ENCODE results near the gene KDM4E.
"Not testable (repeated sequence)": the region's sequence is repeated elsewhere in the genome, so short reads cannot be mapped to it uniquely, and the experiment has no call there.

The KDM4E gene

GRCh38 chr11:95033051-95033450 is 8.0 kb downstream of the KDM4E start:
- DNase-seq (ENCODE audit: low spot score): no peak
- ChIA-PET CTCF (interaction anchor here (0.5 kb wide), 1 partner anchor 899 kb away, joined by 3 read pairs; no protein-coding TSS in a partner anchor), POLR2A (ENCODE audit: low non-redundant PET) (no interaction called here)
- H3K27ac ChIP-seq: no peak overlapping the region
- TF ChIP-seq CTCF (conservative IDR thresholded peaks at IDR 0.05; ENCODE audit: low read depth): no peak

GRCh38 chr11:95035316-95035715 is 10.3 kb downstream of the KDM4E start:
- CTCF ChIA-PET: interaction anchor here (0.5 kb wide), 1 partner anchor 27 kb away, joined by 3 read pairs; no protein-coding TSS in a partner anchor

GRCh38 chr11:95037356-95038035 is 12.4 kb downstream of the KDM4E start:
- CTCF ChIA-PET: not testable (repeated sequence)

More at GRCh38 chr11:95035316-95035715, 10.3 kb downstream of the KDM4E start:
- POLR2A ChIA-PET (ENCODE audit: low non-redundant PET): no interaction called here
- peak; percentile 50 for DNase-seq (ENCODE audit: low spot score)
- TF ChIP-seq CTCF (conservative IDR thresholded peaks at IDR 0.05; ENCODE audit: low read depth): no peak
- H3K27ac ChIP-seq: no peak overlapping the region

GRCh38 chr11:95042239-95042638 is 17.2 kb downstream of the KDM4E start:
- TF ChIP-seq CTCF (conservative IDR thresholded peaks at IDR 0.05; ENCODE audit: low read depth): no peak
- ChIA-PET POLR2A (ENCODE audit: low non-redundant PET) (no interaction called here), CTCF (no interaction called here)
- DNase-seq (ENCODE audit: low spot score): no peak
- no peak overlapping the region for H3K27ac ChIP-seq

More at GRCh38 chr11:95037356-95038035, 12.4 kb downstream of the KDM4E start:
- DNase-seq (ENCODE audit: low spot score); H3K27ac ChIP-seq; POLR2A ChIA-PET (ENCODE audit: low non-redundant PET): not testable (repeated sequence)

- no peak overlapping the region for H3K27ac ChIP-seq
- no peak for DNase-seq (ENCODE audit: low spot score)
- no peak for TF ChIP-seq CTCF (conservative IDR thresholded peaks at IDR 0.05; ENCODE audit: low read depth)
- CTCF ChIA-PET: no interaction called here
- POLR2A ChIA-PET (ENCODE audit: low non-redundant PET): no interaction called here
These were observed 17.8 kb downstream of the KDM4E start for GRCh38 chr11:95042906-95043305.

- ChIA-PET POLR2A (ENCODE audit: low non-redundant PET) (no interaction called here), CTCF (no interaction called here)
- no peak for TF ChIP-seq CTCF (conservative IDR thresholded peaks at IDR 0.05; ENCODE audit: low read depth)
These were observed 19.0 kb downstream of the KDM4E start for GRCh38 chr11:95044010-95044409.

DNA sequence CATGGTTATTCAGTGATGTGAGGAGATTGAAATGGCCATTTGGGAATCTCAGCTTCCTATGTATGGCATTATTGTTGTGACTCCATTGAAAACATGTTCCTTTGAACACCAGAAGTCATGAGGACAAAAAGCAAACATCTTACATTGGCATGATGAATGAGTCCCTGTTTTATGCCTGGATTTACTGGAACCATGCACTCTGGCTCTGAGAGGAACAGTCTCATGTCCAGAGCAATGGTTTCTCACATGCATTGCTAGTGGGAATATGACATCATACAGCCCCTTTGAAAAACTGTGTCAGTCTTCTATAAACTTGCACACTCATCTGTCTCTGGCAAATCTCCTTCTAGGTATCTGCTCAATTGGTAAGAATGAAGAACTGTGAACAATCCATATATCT is 20.8 kb downstream of the KDM4E start:
- no peak for DNase-seq (ENCODE audit: low spot score)
- H3K27ac ChIP-seq: no peak overlapping the region
- POLR2A ChIA-PET (ENCODE audit: low non-redundant PET): no interaction called here
- CTCF ChIA-PET: no interaction called here
- TF ChIP-seq CTCF (conservative IDR thresholded peaks at IDR 0.05; ENCODE audit: low read depth): no peak

More at GRCh38 chr11:95044010-95044409, 19.0 kb downstream of the KDM4E start:
- no peak overlapping the region for H3K27ac ChIP-seq
- DNase-seq (ENCODE audit: low spot score): no peak

- CTCF ChIA-PET; POLR2A ChIA-PET (ENCODE audit: low non-redundant PET); DNase-seq (ENCODE audit: low spot score); H3K27ac ChIP-seq: not testable (repeated sequence)
These were observed 24.1 kb downstream of the KDM4E start, which contains the start of gene KDM4F for GRCh38 chr11:95049122-95049521. Gene KDM4F, plus strand, starts transcription at chr11:95049422.
